HEK293T (cell line): ENCODE measurements around the gene RBFOX2.

ENCODE experiments used
- ELF4 ChIP-seq: fragments of 450-650 bp; IDR thresholded peaks from 2 replicates; pipeline ENCODE4 v1.6.1; 2017; ENCODE audit warnings: antibody characterized with exemption
- FOXA1 ChIP-seq: fragments of 450-650 bp; IDR thresholded peaks from 2 replicates; pipeline ENCODE4 v1.6.1; 2016; ENCODE audit warnings: mild to moderate bottlenecking
- FOXM1 ChIP-seq: fragments of 450-650 bp; IDR thresholded peaks from 2 replicates; pipeline ENCODE4 v1.6.1; 2017; ENCODE audit warnings: mild to moderate bottlenecking, borderline replicate concordance
- LEF1 ChIP-seq: fragments of 450-650 bp; IDR thresholded peaks from 2 replicates; pipeline ENCODE4 v1.6.1; 2017; ENCODE audit warnings: mild to moderate bottlenecking, borderline replicate concordance
- SUZ12 ChIP-seq: fragments of 450-650 bp; IDR thresholded peaks from 2 replicates; pipeline ENCODE4 v1.6.1; 2016; ENCODE audit warnings: mild to moderate bottlenecking
- TF ChIP-seq, protein P1 (sequence below): fragments of 450-650 bp; IDR thresholded peaks from 2 replicates; pipeline ENCODE4 v1.6.1; 2016

DNA sequence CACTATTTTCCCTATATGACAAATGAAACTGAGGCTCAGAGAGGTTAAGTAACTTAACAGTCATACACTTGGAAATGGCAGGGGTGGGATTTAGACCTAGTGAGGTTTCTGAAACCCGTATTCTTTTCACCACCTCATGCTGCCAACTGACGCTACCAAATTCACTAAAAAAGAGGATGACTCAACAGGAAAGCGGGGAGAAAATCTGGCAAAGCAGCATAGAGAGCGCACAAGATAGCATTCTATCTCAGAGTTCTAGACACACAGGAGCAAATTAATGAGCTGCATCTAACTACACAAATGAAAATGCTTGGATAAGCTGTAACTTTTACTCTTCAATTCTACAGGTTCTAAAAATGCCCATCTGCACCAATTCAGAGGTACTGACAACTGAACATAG is 136.4 kb downstream of the RBFOX2 start:
- TF ChIP-seq LEF1 = no peak
- no peak for TF ChIP-seq SUZ12
- TF ChIP-seq FOXM1 = no peak
- TF ChIP-seq, protein P1, sequence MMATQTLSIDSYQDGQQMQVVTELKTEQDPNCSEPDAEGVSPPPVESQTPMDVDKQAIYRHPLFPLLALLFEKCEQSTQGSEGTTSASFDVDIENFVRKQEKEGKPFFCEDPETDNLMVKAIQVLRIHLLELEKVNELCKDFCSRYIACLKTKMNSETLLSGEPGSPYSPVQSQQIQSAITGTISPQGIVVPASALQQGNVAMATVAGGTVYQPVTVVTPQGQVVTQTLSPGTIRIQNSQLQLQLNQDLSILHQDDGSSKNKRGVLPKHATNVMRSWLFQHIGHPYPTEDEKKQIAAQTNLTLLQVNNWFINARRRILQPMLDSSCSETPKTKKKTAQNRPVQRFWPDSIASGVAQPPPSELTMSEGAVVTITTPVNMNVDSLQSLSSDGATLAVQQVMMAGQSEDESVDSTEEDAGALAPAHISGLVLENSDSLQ = no peak
- TF ChIP-seq FOXA1 = no peak
- no peak for TF ChIP-seq ELF4
